GM12878 (cell line): ENCODE measurements around the gene ABR. TPM values are rescaled to one million over a fixed set of nuclear protein-coding genes. Genes with fewer than 3 reads are reported as not detected.

ENCODE experiments used
- ATAC-seq: fragments of 200-7000 bp; cut with Tn5 transposase; 3 replicates; pipeline ENCODE4 v1.9.1; 2020; ENCODE audit warnings: mild to moderate bottlenecking, moderate library complexity
- BruUV-seq: library from RNA; stranded (reverse); fragments of 400-500 nt; replicated peaks from 2 replicates; lab custom pipeline; 2021; lab: Mats Ljungman, UMichigan
- CTCF ChIA-PET: fragments of 300-600 bp; sonication (Branson Sonifier 250); formaldehyde crosslinking; extraction: SDS; loops from one replicate; lab custom pipeline; 2021; ENCODE audit warnings: inconsistent platforms; lab: Yijun Ruan, JAX
- POLR2A ChIA-PET: fragments of 350-600 bp; formaldehyde crosslinking; extraction: SDS; loops from one replicate; lab custom pipeline; 2021; ENCODE audit warnings: inconsistent platforms; lab: Charles Lee
- RAD21 ChIA-PET: fragments of 300-600 bp; sonication (Branson Sonifier 250); formaldehyde crosslinking; loops from one replicate; lab custom pipeline; 2023; ENCODE audit warnings: antibody characterized with exemption; ENCODE audit not compliant: unreplicated experiment; lab: Charles Lee
- SMC1A ChIA-PET: fragments of 300-600 bp; sonication (Branson Sonifier 250); formaldehyde crosslinking; loops from one replicate; lab custom pipeline; 2023; ENCODE audit not compliant: unreplicated experiment, uncharacterized antibody; lab: Charles Lee
- DNase-seq: peaks from one replicate; pipeline ENCODE4 v3.0.0-alpha.2; 2011; ENCODE audit warnings: low read depth, low spot score
- FAIRE-seq: peaks from 3 replicates; lab custom pipeline; 2011; peaks lifted over from hg19 to GRCh38; lab: Jason Lieb, UNC
- H2AFZ ChIP-seq: 2 replicates; pipeline ENCODE4 v1.6.0; 2011; ENCODE audit warnings: low read depth, low read length, control low read depth; ENCODE audit not compliant: control insufficient read depth
- H3K27ac ChIP-seq: 2 replicates; pipeline ENCODE4 v1.5.1; 2011; ENCODE audit warnings: control low read depth; ENCODE audit not compliant: control insufficient read depth, insufficient read depth
- H3K27me3 ChIP-seq, 2 experiments: replicated peaks in 1 of 2; 2 replicates each; pipeline versions ENCODE4 v1.6.0 to v1.6.1; 2011; ENCODE audit warnings: low read length in 1 of 2; ENCODE audit not compliant: control insufficient read depth in 2 of 2, insufficient read depth in 2 of 2
- H3K36me3 ChIP-seq, 2 experiments: 2 replicates each; pipeline ENCODE4 v1.5.1; 2011; ENCODE audit warnings: low read length in 1 of 2; ENCODE audit not compliant: control insufficient read depth in 2 of 2, insufficient read depth in 2 of 2
- H3K4me1 ChIP-seq: 2 replicates; pipeline ENCODE4 v1.6.1; 2011; ENCODE audit warnings: mild to moderate bottlenecking, low read length, moderate library complexity, mixed read lengths; ENCODE audit not compliant: control insufficient read depth, insufficient read depth
- H3K4me2 ChIP-seq: 2 replicates; pipeline ENCODE4 v1.6.0; 2011; ENCODE audit warnings: control low read depth; ENCODE audit not compliant: control insufficient read depth, insufficient read depth
- H3K4me3 ChIP-seq: fragments of 200-600 bp; sonication (generic); 2 replicates; pipeline ENCODE4 v1.5.1; 2016
- H3K79me2 ChIP-seq: 2 replicates; pipeline ENCODE4 v1.6.0; 2011; ENCODE audit warnings: low read length; ENCODE audit not compliant: control insufficient read depth, insufficient read depth
- H3K9ac ChIP-seq: 2 replicates; pipeline ENCODE4 v1.8.0; 2011; ENCODE audit warnings: low read length, control low read depth, mixed read lengths; ENCODE audit not compliant: control insufficient read depth, insufficient read depth
- H3K9me3 ChIP-seq: replicated peaks from 3 replicates; pipeline ENCODE4 v1.5.1; 2011; ENCODE audit warnings: mild to moderate bottlenecking, low read length; ENCODE audit not compliant: control insufficient read depth, insufficient read depth
- H4K20me1 ChIP-seq: 2 replicates; pipeline ENCODE4 v1.6.0; 2011; ENCODE audit not compliant: control insufficient read depth, insufficient read depth
- BCL11A ChIP-seq: IDR thresholded peaks from 2 replicates; pipeline ENCODE4 v1.6.1; 2011; ENCODE audit warnings: low read depth, low read length
- BHLHE40 ChIP-seq, 2 experiments: fragments of 450-650 bp in 1 of 2; IDR thresholded peaks; 2 replicates each; pipeline ENCODE4 v1.6.1; 2011 to 2017; ENCODE audit warnings: low read depth in 2 of 2, borderline replicate concordance in 1 of 2, improper control_type of control experiment in 1 of 2, low read length in 1 of 2, mild to moderate bottlenecking in 1 of 2
- CREM ChIP-seq: IDR thresholded peaks from 2 replicates; pipeline ENCODE4 v1.6.1; 2014; ENCODE audit warnings: antibody characterized with exemption, low read depth
- EP300 ChIP-seq, 2 experiments: fragments of 150-350 bp in 1 of 2; IDR thresholded peaks; 2 replicates each; pipeline ENCODE4 v1.6.1; 2011 to 2012; ENCODE audit warnings: low read depth in 2 of 2, low read length in 2 of 2, borderline replicate concordance in 1 of 2, improper control_type of control experiment in 1 of 2, inconsistent platforms in 1 of 2; ENCODE audit not compliant: control insufficient read depth in 1 of 2
- FOXM1 ChIP-seq: IDR thresholded peaks from 2 replicates; pipeline ENCODE4 v1.6.1; 2012; ENCODE audit warnings: low read depth, mild to moderate bottlenecking, inconsistent platforms, low read length, moderate library complexity
- IKZF1 ChIP-seq: fragments of 450-650 bp; conservative IDR thresholded peaks from 2 replicates; pipeline ENCODE4 v1.6.1; 2017; ENCODE audit warnings: antibody characterized with exemption, mild to moderate bottlenecking
- IRF3 ChIP-seq: fragments of 450-650 bp; IDR thresholded peaks from 2 replicates; pipeline ENCODE4 v1.6.1; 2014; ENCODE audit warnings: mild to moderate bottlenecking
- MTA3 ChIP-seq: IDR thresholded peaks from 2 replicates; pipeline ENCODE4 v1.6.1; 2012; ENCODE audit warnings: low read length, inconsistent platforms, borderline replicate concordance
- NFYB ChIP-seq: IDR thresholded peaks from 2 replicates; pipeline ENCODE4 v1.6.1; 2011; ENCODE audit warnings: low read depth, mild to moderate bottlenecking, low read length, improper control_type of control experiment, moderate library complexity; ENCODE audit not compliant: insufficient read depth
- NRF1 ChIP-seq: conservative IDR thresholded peaks from 2 replicates; pipeline ENCODE4 v1.6.1; 2011; ENCODE audit warnings: mild to moderate bottlenecking, low read depth, low read length, improper control_type of control experiment
- PAX8 ChIP-seq: fragments of 450-650 bp; IDR thresholded peaks from 2 replicates; pipeline ENCODE4 v1.6.1; 2017; ENCODE audit warnings: mild to moderate bottlenecking, moderate library complexity
- SIX5 ChIP-seq: IDR thresholded peaks from 2 replicates; pipeline ENCODE4 v1.6.1; 2011; ENCODE audit warnings: mild to moderate bottlenecking, low read depth, low read length, moderate library complexity; ENCODE audit not compliant: severe bottlenecking
- SP1 ChIP-seq: IDR thresholded peaks from one replicate; pipeline ENCODE4 v1.6.1; 2011; ENCODE audit warnings: low read depth, low read length
- ZBTB33 ChIP-seq: fragments of 450-650 bp; IDR thresholded peaks from 2 replicates; pipeline ENCODE4 v1.6.1; 2017; ENCODE audit warnings: mild to moderate bottlenecking
- WGBS: methylation state at CpG from one replicate; pipeline ENCODE4 v1.1.6; 2016; ENCODE audit warnings: low lambda C conversion rate; ENCODE audit not compliant: insufficient replicate concordance, insufficient coverage; ENCODE audit errors: missing lambda C conversion rate; 5-methylcytosine and 5-hydroxymethylcytosine counted together
- in situ Hi-C: fragments of 300-500 bp; cut with MboI; formaldehyde crosslinking; loops from 9 replicates; pipeline ENCODE4 v1.14.3; 2018; ENCODE audit warnings: mixed read lengths
- intact Hi-C: fragments of 100-400 bp; cut with micrococcal nuclease; formaldehyde crosslinking; loops from one replicate; pipeline ENCODE4 v1.14.2; 2022; ENCODE audit not compliant: unreplicated experiment
- polyA plus RNA-seq, 11 experiments: library from polyadenylated mRNA; depleted of rRNA in 4 of 11; unstranded in 6 of 11; stranded (reverse) in 5 of 11; fragments of >200 nt; fragmentation: Nextera tagmentation in 4 of 11; fragmentation: Illumina TruSeq in 1 of 11; extraction: Ambion mirVana in 4 of 11; extraction: Trizol in 1 of 11; gene quantifications; 1 replicate in 1 of 11; 2 replicates in 10 of 11; pipeline versions ENCODE4 v1.2.1 to v1.2.3, GENCODE V29; 2011 to 2016; ENCODE audit warnings: inconsistent platforms in 2 of 11, missing spikeins in 2 of 11, low read depth in 1 of 11
- total RNA-seq, 4 experiments: library from RNA; depleted of rRNA in 3 of 4; stranded (reverse); fragments of >200 nt in 3 of 4; fragmentation: Illumina TruSeq in 1 of 4; extraction: Trizol in 1 of 4; gene quantifications; 2 replicates each; pipeline versions ENCODE4 v1.2.1 to v1.2.3, GENCODE V29; 2013 to 2021
- TF ChIP-seq, protein P1 (sequence below): fragments of 450-650 bp; formaldehyde crosslinking; IDR thresholded peaks from 2 replicates; pipeline ENCODE4 v1.5.0; 2022; ENCODE audit warnings: mild to moderate bottlenecking, missing genetic modification characterization

ABR gene
- total and polyA plus RNA-seq, 10 of the 15 experiments (the other 5 are each of a cell fraction or from before 2014, with no cell fraction given): 1.4 to 112 (median 30.0) TPM

- TF ChIP-seq SIX5 (no peak), CREM (no peak), NFYB (no peak), BHLHE40 (IDR thresholded peaks at IDR 0.05; ENCODE audit: borderline replicate concordance in 1 of 2, low read depth in 2 of 2, low read length in 1 of 2) (0 out of 4 replicates have a peak, but pooled peaks of 1 of the 2 experiments have one; percentile 4), MTA3 (0 out of 2 replicates have a peak, but pooled peaks have one; percentile 23), IKZF1 (0 out of 2 replicates have a peak, but pooled peaks have one; percentile 15), SP1 (no peak), IRF3 (no peak), PAX8 (no peak), BCL11A (no peak)
Observed at GRCh38 chr17:1110862-1111598, 68.8 kb downstream of the ABR start (continued).

DNA sequence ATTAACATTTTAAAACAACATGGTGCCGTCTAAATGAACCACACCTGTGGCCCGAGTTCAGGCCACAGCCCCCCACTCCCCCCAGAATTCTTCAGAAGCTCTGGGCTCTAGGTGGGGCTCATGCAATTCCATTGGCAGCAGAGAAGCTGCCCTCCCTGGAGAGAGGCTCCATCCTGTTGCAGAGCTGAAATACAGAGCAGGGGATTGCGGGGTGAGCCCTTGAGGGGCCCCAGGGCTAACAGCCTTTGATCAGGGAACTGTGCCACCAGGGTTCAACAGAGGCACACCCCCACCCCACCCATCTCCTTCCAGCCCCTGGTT is 69.3 kb downstream of the ABR start:
- SMC1A ChIA-PET: interaction anchor here (0.8 to 1.0 kb wide), 3 partner anchors 12 to 87 kb away, joined by 3 read pairs; no protein-coding TSS in a partner anchor
- Histone ChIP-seq H3K9ac (no peak overlapping the region), H4K20me1 (no peaks in the 10 kb centered on the region), H3K4me3 (peak overlapping the region; percentile 95; the same call in 1 of the 2 replicates), H3K79me2 (peaks cover 28% of the 10 kb centered on the region), H2AFZ (no peak overlapping the region), H3K4me2 (peak overlapping the region; percentile 49; the same call in 1 of the 2 replicates), H3K27me3 (no peaks in the 10 kb centered on the region), H3K27ac (0 out of 2 replicates have a peak overlapping the region, but pooled peaks have one; percentile 4), H3K36me3 (no peaks in the 10 kb centered on the region; a peak in 1 of 4 replicates), H3K4me1 (peaks cover 30% of the 10 kb centered on the region), H3K9me3 (no peaks in the 10 kb centered on the region)
- no peak for FAIRE-seq
- BruUV-seq: no TSS peak
- RAD21 ChIA-PET: interaction anchor here (0.6 to 1.2 kb wide), 4 partner anchors 14 to 405 kb away, joined by 3 to 4 read pairs (median 3); no protein-coding TSS in a partner anchor
- in situ Hi-C loops: no loop called here
- intact Hi-C loops: no loop called here
- no peak for DNase-seq
- WGBS: 48% methylated on average over 3 of the region's 3 CpGs
- no peak for ATAC-seq
- POLR2A ChIA-PET: interaction anchor here (0.9 kb wide), 1 partner anchor 116 kb away, joined by 3 read pairs; no protein-coding TSS in a partner anchor
- CTCF ChIA-PET: interaction anchor here (1.0 to 1.9 kb wide), 7 partner anchors 12 to 223 kb away, joined by 3 to 9 read pairs (median 3); no protein-coding TSS in a partner anchor
- TF ChIP-seq NRF1 (no peak), EP300 (IDR thresholded peaks at IDR 0.05; ENCODE audit: borderline replicate concordance in 1 of 2, control insufficient read depth in 1 of 2, low read depth in 2 of 2, low read length in 2 of 2) (no peak), BCL11A (no peak), SIX5 (no peak), ZBTB33 (no peak), FOXM1 (no peak)
- TF ChIP-seq, protein P1, sequence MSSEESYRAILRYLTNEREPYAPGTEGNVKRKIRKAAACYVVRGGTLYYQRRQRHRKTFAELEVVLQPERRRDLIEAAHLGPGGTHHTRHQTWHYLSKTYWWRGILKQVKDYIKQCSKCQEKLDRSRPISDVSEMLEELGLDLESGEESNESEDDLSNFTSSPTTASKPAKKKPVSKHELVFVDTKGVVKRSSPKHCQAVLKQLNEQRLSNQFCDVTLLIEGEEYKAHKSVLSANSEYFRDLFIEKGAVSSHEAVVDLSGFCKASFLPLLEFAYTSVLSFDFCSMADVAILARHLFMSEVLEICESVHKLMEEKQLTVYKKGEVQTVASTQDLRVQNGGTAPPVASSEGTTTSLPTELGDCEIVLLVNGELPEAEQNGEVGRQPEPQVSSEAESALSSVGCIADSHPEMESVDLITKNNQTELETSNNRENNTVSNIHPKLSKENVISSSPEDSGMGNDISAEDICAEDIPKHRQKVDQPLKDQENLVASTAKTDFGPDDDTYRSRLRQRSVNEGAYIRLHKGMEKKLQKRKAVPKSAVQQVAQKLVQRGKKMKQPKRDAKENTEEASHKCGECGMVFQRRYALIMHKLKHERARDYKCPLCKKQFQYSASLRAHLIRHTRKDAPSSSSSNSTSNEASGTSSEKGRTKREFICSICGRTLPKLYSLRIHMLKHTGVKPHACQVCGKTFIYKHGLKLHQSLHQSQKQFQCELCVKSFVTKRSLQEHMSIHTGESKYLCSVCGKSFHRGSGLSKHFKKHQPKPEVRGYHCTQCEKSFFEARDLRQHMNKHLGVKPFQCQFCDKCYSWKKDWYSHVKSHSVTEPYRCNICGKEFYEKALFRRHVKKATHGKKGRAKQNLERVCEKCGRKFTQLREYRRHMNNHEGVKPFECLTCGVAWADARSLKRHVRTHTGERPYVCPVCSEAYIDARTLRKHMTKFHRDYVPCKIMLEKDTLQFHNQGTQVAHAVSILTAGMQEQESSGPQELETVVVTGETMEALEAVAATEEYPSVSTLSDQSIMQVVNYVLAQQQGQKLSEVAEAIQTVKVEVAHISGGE (CRISPR knock-in tag): no peak
